ENCODE results near the gene FCN3. TPM values are rescaled to one million over a fixed set of nuclear protein-coding genes. Genes with fewer than 3 reads are reported as not detected.

FCN3 gene
- total RNA-seq, 4 donors from 2014 or later = 2.0 to 247 (median 19.1) TPM

GRCh38 chr1:27336756-27337155 lies 37.9 kb downstream of the FCN3 start:
- no peak for TF ChIP-seq CTCF (IDR thresholded peaks at IDR 0.05; ENCODE audit: low read depth)

- TF ChIP-seq CTCF (IDR thresholded peaks at IDR 0.05; ENCODE audit: low read depth) = no peak
Measured at GRCh38 chr1:27335506-27336422, 38.9 kb downstream of the FCN3 start.

- TF ChIP-seq CTCF (IDR thresholded peaks at IDR 0.05; ENCODE audit: low read depth) = no peak
Measured at GRCh38 chr1:27333717-27334279, 40.8 kb downstream of the FCN3 start.

GRCh38 chr1:27332536-27333281 lies 41.9 kb downstream of the FCN3 start:
- no peak for TF ChIP-seq CTCF (IDR thresholded peaks at IDR 0.05; ENCODE audit: low read depth)

- TF ChIP-seq CTCF (IDR thresholded peaks at IDR 0.05; ENCODE audit: low read depth) = no peak
Measured at GRCh38 chr1:27331922-27332321, 42.7 kb downstream of the FCN3 start.

GRCh38 chr1:27331426-27331825 lies 43.2 kb downstream of the FCN3 start:
- no peak for TF ChIP-seq CTCF (IDR thresholded peaks at IDR 0.05; ENCODE audit: low read depth)

GRCh38 chr1:27330786-27331185 lies 43.8 kb downstream of the FCN3 start:
- no peak for TF ChIP-seq CTCF (IDR thresholded peaks at IDR 0.05; ENCODE audit: low read depth)

Data from subcutaneous adipose tissue (tissue), 4 donors.